Stimulated activated CD8-positive, alpha-beta memory T cell treated with anti-CD3 and anti-CD28 coated beads, Interleukin-7, amount 100 ng/mL, for 4 hours (primary cell): ENCODE results near the gene ZDHHC11B.
"Not testable (repeated sequence)": the region's sequence is repeated elsewhere in the genome, so short reads cannot be mapped to it uniquely, and the experiment has no call there.

Source experiments
- DNase-seq, 2 donors: peaks; one replicate each; pipeline ENCODE4 v3.0.0-alpha.2; 2020; ENCODE audit warnings: low read depth in 2 of 2

ZDHHC11B gene

GRCh38 chr5:766666-767431 is 17.7 kb downstream of the ZDHHC11B start:
- no peak for DNase-seq

GRCh38 chr5:765948-766631 is 18.4 kb downstream of the ZDHHC11B start:
- DNase-seq, result no peak

GRCh38 chr5:763998-764781 is 20.3 kb downstream of the ZDHHC11B start:
- no peak for DNase-seq

- no peak for DNase-seq
Observed at GRCh38 chr5:763397-763796, 21.1 kb downstream of the ZDHHC11B start.

- DNase-seq, result not testable (repeated sequence)
Observed at GRCh38 chr5:762996-763395, 21.5 kb downstream of the ZDHHC11B start.

- DNase-seq, result no peak
Observed at GRCh38 chr5:761854-762710, 22.4 kb downstream of the ZDHHC11B start.

GRCh38 chr5:761059-761771 is 23.3 kb downstream of the ZDHHC11B start:
- DNase-seq, result no peak

- no peak for DNase-seq
Observed at GRCh38 chr5:760363-761058, 24.0 kb downstream of the ZDHHC11B start.

- DNase-seq, result no peak
Observed at GRCh38 chr5:759781-760362, 24.7 kb downstream of the ZDHHC11B start.

GRCh38 chr5:759111-759751 is 25.3 kb downstream of the ZDHHC11B start:
- no peak for DNase-seq

- DNase-seq, result no peak
Observed at GRCh38 chr5:758698-759053, 25.9 kb downstream of the ZDHHC11B start.

- DNase-seq, result no peak
Observed at GRCh38 chr5:757931-758697, 26.4 kb downstream of the ZDHHC11B start.

- DNase-seq, result no peak
Observed at GRCh38 chr5:757346-757930, 27.1 kb downstream of the ZDHHC11B start.

- DNase-seq, result no peak
Observed at GRCh38 chr5:756865-757345, 27.6 kb downstream of the ZDHHC11B start.

GRCh38 chr5:756171-756570 is 28.4 kb downstream of the ZDHHC11B start:
- DNase-seq, result no peak

- not testable (repeated sequence) for DNase-seq
Observed at GRCh38 chr5:754143-754632, 30.3 kb downstream of the ZDHHC11B start.

- not testable (repeated sequence) for DNase-seq
Observed at GRCh38 chr5:753567-754142, 30.9 kb downstream of the ZDHHC11B start.
